Breast epithelium (tissue), 4 donors: ENCODE results near the gene FAM111A. TPM values are rescaled to one million over a fixed set of nuclear protein-coding genes. Genes with fewer than 3 reads are reported as not detected.
"Not testable (repeated sequence)": the region's sequence is repeated elsewhere in the genome, so short reads cannot be mapped to it uniquely, and the experiment has no call there.

Experiments
- DNase-seq, 2 donors: peaks; one replicate each; pipeline ENCODE4 v3.0.0-alpha.2; 2019; ENCODE audit warnings: low spot score in 2 of 2
- H3K27ac ChIP-seq, 2 donors: fragments of 200-600 bp; sonication (generic) in 1 of 2; one replicate each; pipeline ENCODE4 v1.5.1; 2016 to 2019; ENCODE audit warnings: mild to moderate bottlenecking in 1 of 2
- H3K27me3 ChIP-seq, 2 donors: fragments of 200-600 bp; sonication (generic) in 1 of 2; one replicate each; pipeline versions ENCODE4 v1.5.1 to v1.6.0; 2017 to 2019; ENCODE audit warnings: control low read depth in 1 of 2, mild to moderate bottlenecking in 1 of 2
- H3K36me3 ChIP-seq: fragments of 200-600 bp; one replicate; pipeline ENCODE4 v1.5.1; 2019
- H3K4me1 ChIP-seq, 2 donors: fragments of 200-600 bp; sonication (generic); one replicate each; pipeline ENCODE4 v1.5.1; 2016 to 2019; ENCODE audit warnings: control low read depth in 1 of 2
- H3K4me3 ChIP-seq, 3 donors: fragments of 200-600 bp; sonication (generic); 1 replicate in 2 of 3; 2 replicates in 1 of 3; pipeline ENCODE4 v1.5.1; 2016 to 2019; ENCODE audit warnings: mild to moderate bottlenecking in 3 of 3, moderate library complexity in 2 of 3
- H3K9me3 ChIP-seq, 2 donors: fragments of 200-600 bp; sonication (generic) in 1 of 2; one replicate each; pipeline ENCODE4 v1.5.1; 2016 to 2019; ENCODE audit warnings: control low read depth in 1 of 2
- POLR2A ChIP-seq: fragments of 450-650 bp; IDR thresholded peaks from one replicate; pipeline ENCODE4 v1.6.1; 2016; ENCODE audit warnings: antibody characterized with exemption, mild to moderate bottlenecking, moderate library complexity
- POLR2AphosphoS5 ChIP-seq, 3 donors: sonication (generic); formaldehyde crosslinking; IDR thresholded peaks; one replicate each; pipeline ENCODE4 v1.6.1; 2017; ENCODE audit warnings: antibody characterized with exemption in 3 of 3
- intact Hi-C: fragments of 100-400 bp; cut with DNase I; formaldehyde crosslinking; loops from one replicate; pipeline ENCODE4 v1.15.1; 2023; ENCODE audit warnings: low total_unique reads
- total RNA-seq, 3 donors: library from RNA; depleted of rRNA; stranded (reverse); fragments of >200 nt; gene quantifications; one replicate each; pipeline ENCODE4 v1.1.0, GENCODE V29; 2016
- TF ChIP-seq, protein P1 (sequence below), 3 donors: fragments of 450-650 bp; IDR thresholded peaks; one replicate each; pipeline ENCODE4 v1.5.1; 2016 to 2017; ENCODE audit warnings: antibody characterized with exemption in 3 of 3, mild to moderate bottlenecking in 3 of 3, moderate library complexity in 3 of 3

Gene FAM111A, protein sequence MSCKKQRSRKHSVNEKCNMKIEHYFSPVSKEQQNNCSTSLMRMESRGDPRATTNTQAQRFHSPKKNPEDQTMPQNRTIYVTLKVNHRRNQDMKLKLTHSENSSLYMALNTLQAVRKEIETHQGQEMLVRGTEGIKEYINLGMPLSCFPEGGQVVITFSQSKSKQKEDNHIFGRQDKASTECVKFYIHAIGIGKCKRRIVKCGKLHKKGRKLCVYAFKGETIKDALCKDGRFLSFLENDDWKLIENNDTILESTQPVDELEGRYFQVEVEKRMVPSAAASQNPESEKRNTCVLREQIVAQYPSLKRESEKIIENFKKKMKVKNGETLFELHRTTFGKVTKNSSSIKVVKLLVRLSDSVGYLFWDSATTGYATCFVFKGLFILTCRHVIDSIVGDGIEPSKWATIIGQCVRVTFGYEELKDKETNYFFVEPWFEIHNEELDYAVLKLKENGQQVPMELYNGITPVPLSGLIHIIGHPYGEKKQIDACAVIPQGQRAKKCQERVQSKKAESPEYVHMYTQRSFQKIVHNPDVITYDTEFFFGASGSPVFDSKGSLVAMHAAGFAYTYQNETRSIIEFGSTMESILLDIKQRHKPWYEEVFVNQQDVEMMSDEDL
- 10 to 100 TPM; 37.0 to 48.0 (median 44.6) TPM for total RNA-seq

DNA sequence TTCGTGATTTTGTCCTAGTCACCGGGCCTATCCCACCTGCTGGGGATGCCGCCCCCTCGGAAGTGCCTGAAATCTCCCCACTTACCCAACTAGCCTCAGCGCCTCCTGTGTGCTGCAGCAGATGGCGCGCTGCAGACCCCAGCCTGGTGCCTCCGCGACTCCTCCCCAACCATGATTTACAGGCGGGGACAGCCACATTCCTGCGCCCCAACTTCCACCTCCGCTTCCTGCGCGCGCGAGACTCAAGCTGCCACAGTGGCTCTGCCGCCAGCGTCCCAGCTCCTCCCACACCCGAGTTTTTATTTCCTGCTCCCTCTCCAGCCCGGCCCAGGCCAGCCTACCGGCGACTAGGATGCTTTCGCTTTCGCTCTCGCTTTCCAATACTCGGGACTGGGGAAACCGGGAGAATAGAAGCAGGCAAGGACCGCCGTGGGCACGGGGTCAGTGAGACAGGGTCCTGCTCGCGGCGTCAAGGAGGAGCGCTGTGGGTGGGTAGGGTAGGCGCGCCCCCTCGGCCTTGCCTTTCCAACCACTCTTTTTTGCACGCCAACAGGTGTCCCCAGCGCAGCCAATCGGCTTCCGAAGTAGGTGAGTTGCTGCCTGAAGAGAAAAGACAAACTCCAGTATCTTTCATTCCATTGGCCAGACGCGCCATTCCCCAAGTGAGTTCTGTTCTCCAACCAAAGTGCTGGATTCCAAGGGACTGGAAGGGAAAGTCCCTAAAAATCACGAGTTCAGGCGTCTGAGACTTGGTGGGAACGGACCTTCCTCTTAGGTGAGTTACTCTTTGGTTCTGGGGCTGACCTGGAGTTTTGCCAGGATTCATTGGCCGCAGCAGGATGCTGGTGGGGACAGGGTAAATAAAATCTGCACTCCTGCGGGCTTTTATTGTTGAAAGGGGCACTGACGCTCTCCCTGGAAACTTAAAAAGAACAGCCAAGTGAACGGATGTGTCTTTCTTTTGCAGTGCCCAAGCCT lies at the start of gene FAM111A:
Gene FAM111A (plus strand): TSS at position 327 of the 978 bp plus-strand sequence. CDS start 6,017 bp downstream, outside the sequence.
- Histone ChIP-seq H3K9me3 (no peaks in the 10 kb centered on the region), H3K4me3 (peak within 1 kb of the TSS; percentile 65 to 91 (median 89)), H3K27ac (peak within 1 kb of the TSS; percentile 88 to 96), H3K4me1 (peaks cover 0 to 6% of the 10 kb centered on the region in 2 donors), H3K36me3 (no peaks in the 10 kb centered on the region), H3K27me3 (no peaks in the 10 kb centered on the region)
- DNase-seq: peak; percentile 84 to 87
- intact Hi-C loops: no loop called here
- TF ChIP-seq, protein P1, sequence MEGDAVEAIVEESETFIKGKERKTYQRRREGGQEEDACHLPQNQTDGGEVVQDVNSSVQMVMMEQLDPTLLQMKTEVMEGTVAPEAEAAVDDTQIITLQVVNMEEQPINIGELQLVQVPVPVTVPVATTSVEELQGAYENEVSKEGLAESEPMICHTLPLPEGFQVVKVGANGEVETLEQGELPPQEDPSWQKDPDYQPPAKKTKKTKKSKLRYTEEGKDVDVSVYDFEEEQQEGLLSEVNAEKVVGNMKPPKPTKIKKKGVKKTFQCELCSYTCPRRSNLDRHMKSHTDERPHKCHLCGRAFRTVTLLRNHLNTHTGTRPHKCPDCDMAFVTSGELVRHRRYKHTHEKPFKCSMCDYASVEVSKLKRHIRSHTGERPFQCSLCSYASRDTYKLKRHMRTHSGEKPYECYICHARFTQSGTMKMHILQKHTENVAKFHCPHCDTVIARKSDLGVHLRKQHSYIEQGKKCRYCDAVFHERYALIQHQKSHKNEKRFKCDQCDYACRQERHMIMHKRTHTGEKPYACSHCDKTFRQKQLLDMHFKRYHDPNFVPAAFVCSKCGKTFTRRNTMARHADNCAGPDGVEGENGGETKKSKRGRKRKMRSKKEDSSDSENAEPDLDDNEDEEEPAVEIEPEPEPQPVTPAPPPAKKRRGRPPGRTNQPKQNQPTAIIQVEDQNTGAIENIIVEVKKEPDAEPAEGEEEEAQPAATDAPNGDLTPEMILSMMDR (IDR thresholded peaks at IDR 0.05): peak in 2 of 3 donors; percentile 13 to 26
- TF ChIP-seq POLR2AphosphoS5 (IDR thresholded peaks at IDR 0.05) (peak; percentile 42 to 68 (median 45)), POLR2A (no peak)

DNA sequence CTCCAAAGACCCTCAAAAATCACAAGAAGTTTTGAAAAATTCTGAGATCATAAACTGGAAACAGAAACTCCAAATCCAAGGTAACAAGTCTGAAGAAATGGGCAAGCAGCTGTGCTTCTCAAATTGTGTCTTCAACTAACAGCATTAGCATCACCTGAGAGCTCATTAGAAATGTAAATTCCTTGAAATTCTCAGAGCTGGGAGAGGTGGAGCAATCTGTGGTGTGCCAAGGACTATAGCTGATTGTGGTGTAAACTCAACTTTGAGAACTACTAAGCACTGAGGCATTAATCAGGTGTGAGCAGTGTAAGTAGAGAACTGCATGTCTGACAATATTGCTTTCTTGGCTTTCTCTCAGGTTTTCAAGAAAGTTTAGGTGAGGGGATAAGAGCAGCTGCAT lies 49.1 kb upstream of the FAM111A start:
- H3K27me3 ChIP-seq, H3K36me3 ChIP-seq, H3K4me3 ChIP-seq, H3K4me1 ChIP-seq, H3K27ac ChIP-seq, DNase-seq, intact Hi-C loops, H3K9me3 ChIP-seq: not testable (repeated sequence)

DNA sequence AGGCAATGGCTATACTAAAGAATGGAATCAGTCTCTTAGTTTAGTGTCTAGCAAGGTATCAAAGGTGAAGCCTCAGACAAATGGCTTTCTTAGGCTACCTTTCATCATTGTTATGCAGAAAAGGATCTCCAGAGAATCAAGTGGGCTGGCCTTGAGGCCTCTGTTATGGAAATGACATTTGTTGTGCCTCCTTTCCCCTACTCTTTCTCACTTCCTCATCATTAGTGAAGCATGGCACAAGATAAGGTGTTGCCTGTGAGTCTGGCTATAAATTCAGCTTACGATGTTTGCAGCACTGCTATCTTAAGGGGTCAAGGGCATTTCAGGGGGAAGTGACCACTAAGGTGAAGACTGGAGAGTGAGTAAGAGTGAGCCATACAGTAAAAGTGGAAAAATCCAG lies 47.4 kb upstream of the FAM111A start:
- H3K4me1 ChIP-seq, H3K27me3 ChIP-seq, H3K27ac ChIP-seq, H3K9me3 ChIP-seq, DNase-seq, intact Hi-C loops, H3K36me3 ChIP-seq, H3K4me3 ChIP-seq: not testable (repeated sequence)

DNA sequence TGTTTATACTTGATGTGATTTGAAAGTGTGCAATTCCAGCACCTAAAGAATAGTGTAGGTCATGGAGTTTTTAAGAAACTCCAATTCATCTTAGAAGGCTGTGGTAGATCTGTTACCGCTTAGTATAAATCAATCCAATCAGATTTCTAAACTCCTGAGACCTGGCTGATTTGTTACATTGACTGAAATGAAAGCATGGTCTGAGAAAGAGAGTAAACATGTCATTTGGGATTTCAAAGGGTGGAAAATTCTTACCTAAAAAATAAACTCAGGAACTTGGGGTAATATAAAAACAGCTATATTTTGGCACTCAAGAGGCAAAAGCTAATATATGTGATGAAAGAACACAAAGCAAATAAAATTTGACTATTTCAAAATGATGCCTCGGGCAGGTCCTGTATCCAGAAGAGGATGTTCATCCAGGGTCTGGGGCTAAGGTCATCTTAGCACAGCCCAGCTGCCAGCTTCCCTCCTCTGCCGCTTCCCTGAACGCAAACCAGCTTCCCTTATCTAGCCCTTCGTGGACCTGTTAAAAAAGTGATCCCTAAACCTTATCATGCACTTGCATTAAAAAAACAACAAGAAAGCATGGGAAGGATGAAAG lies 46.6 kb upstream of the FAM111A start:
- H3K9me3 ChIP-seq, H3K4me3 ChIP-seq, H3K36me3 ChIP-seq, H3K27ac ChIP-seq, H3K4me1 ChIP-seq, H3K27me3 ChIP-seq, DNase-seq, intact Hi-C loops: not testable (repeated sequence)

DNA sequence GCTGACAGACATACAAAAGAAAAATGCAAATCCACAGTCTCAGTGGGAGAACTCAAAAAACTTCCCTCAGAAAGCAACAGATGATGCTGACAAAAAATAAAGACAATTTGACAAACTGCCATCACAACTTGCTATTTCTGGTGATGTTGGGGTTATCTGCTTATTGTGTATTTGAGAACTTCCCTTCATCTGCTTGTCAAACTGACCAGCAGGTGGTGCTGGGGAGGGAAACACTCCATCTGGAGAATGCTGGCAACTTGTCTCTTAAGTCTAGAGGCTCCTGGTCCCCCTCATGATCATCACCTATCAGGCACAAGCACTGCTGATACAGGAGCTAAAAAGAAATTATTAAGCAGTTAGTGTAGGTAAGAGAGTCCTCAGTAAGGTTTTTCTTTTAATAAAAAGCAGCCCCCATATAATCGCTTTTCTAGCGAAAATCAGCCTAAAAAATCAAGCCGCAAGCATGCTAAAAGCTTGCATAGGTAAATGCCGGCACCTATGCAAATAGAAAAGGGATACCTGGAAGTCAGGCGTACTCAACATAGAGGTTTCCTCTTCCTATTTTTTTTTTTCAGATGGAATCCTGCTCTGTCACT lies 45.4 kb upstream of the FAM111A start:
- Histone ChIP-seq H3K27ac (no peak overlapping the region), H3K4me1 (no peaks in the 10 kb centered on the region), H3K27me3 (no peaks in the 10 kb centered on the region), H3K4me3 (no peak overlapping the region), H3K36me3 (no peaks in the 10 kb centered on the region), H3K9me3 (no peaks in the 10 kb centered on the region)
- DNase-seq: no peak
- intact Hi-C loops: no loop called here
- TF ChIP-seq POLR2AphosphoS5 (IDR thresholded peaks at IDR 0.05): no peak
- TF ChIP-seq, protein P1 (IDR thresholded peaks at IDR 0.05): peak in 1 of 3 donors; percentile 40

DNA sequence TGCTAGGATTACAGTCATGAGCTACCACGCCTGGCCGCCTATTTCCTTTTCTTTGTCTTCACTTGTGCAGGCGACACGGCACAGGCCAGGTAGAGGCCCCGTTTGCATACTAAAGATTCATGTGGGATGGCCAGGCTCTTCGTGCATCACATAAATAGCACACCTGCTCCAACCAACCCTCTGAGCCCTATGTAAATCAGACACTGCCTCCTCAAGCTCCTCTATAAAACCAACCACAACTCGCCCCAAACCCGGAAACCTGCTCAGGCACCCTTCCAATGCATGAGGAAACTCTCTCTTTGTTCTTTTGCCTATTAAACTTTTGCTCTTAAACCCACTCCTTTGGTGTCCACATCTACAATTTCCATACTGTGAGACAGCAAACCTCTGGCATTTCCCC lies 44.7 kb upstream of the FAM111A start:
- H3K36me3 ChIP-seq, DNase-seq, H3K9me3 ChIP-seq, intact Hi-C loops, H3K4me3 ChIP-seq, H3K27me3 ChIP-seq, H3K4me1 ChIP-seq: not testable (repeated sequence)
- H3K27ac ChIP-seq: peak overlapping the region; percentile 23 to 38
